Lower lobe of right lung (tissue), 2 donors: ENCODE measurements around the gene LDLRAD4. TPM values are rescaled to one million over a fixed set of nuclear protein-coding genes. Genes with fewer than 3 reads are reported as not detected.
A peak's percentile ranks its signal among the peaks of the same experiment; 100 is the strongest.

Experiments used
- ATAC-seq, 2 donors: fragments of 200-7000 bp; cut with Tn5 transposase; one replicate each; pipeline ENCODE4 v1.9.1; 2020 to 2022; ENCODE audit warnings: mild to moderate bottlenecking in 2 of 2, moderate library complexity in 2 of 2
- DNase-seq: peaks from one replicate; pipeline ENCODE4 v3.0.0-alpha.2; 2020
- H3K27ac ChIP-seq: fragments of 200-600 bp; one replicate; pipeline ENCODE4 v1.8.0; 2022
- H3K27me3 ChIP-seq: fragments of 200-600 bp; one replicate; pipeline ENCODE4 v1.8.0; 2022; ENCODE audit warnings: low read depth
- H3K36me3 ChIP-seq: fragments of 200-600 bp; one replicate; pipeline ENCODE4 v1.8.0; 2022; ENCODE audit warnings: mild to moderate bottlenecking
- H3K4me1 ChIP-seq: fragments of 200-600 bp; one replicate; pipeline ENCODE4 v1.8.0; 2022
- H3K4me3 ChIP-seq: fragments of 200-600 bp; one replicate; pipeline ENCODE4 v1.8.0; 2022; ENCODE audit warnings: mild to moderate bottlenecking
- H3K9me3 ChIP-seq: fragments of 200-600 bp; one replicate; pipeline ENCODE4 v1.8.0; 2022
- intact Hi-C: fragments of 100-400 bp; cut with DNase I; formaldehyde crosslinking; loops from one replicate; pipeline ENCODE4 v1.11.0; 2022
- total RNA-seq: library from RNA; stranded (reverse); fragmentation: NEBNext Ultra II Directional; extraction: Animal tissue kit (Norgen Biotek cat#: 25700); gene quantifications from one replicate; pipeline ENCODE4 v1.2.1, GENCODE V29; 2021
- TF ChIP-seq, protein P1 (sequence below): fragments of 200-600 bp; IDR thresholded peaks from one replicate; pipeline ENCODE4 v1.8.0; 2022; ENCODE audit warnings: antibody characterized with exemption, mild to moderate bottlenecking
- donor health status: DM: no; HTN: yes; CAD: no; lungs with severe emphysema.

Gene LDLRAD4
- total RNA-seq, 1 donor from 2014 or later: 24.6 TPM

GRCh38 chr18:13217971-13218367 lies 591 bp upstream of the LDLRAD4 start:
- Histone ChIP-seq H3K27me3 (peaks cover 22% of the 10 kb centered on the region), H3K27ac (peak overlapping the region; percentile 78), H3K9me3 (no peaks in the 10 kb centered on the region), H3K4me3 (peak overlapping the region; percentile 74), H3K36me3 (no peaks in the 10 kb centered on the region), H3K4me1 (peaks cover 64% of the 10 kb centered on the region)
- TF ChIP-seq, protein P1, sequence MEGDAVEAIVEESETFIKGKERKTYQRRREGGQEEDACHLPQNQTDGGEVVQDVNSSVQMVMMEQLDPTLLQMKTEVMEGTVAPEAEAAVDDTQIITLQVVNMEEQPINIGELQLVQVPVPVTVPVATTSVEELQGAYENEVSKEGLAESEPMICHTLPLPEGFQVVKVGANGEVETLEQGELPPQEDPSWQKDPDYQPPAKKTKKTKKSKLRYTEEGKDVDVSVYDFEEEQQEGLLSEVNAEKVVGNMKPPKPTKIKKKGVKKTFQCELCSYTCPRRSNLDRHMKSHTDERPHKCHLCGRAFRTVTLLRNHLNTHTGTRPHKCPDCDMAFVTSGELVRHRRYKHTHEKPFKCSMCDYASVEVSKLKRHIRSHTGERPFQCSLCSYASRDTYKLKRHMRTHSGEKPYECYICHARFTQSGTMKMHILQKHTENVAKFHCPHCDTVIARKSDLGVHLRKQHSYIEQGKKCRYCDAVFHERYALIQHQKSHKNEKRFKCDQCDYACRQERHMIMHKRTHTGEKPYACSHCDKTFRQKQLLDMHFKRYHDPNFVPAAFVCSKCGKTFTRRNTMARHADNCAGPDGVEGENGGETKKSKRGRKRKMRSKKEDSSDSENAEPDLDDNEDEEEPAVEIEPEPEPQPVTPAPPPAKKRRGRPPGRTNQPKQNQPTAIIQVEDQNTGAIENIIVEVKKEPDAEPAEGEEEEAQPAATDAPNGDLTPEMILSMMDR: no peak
- intact Hi-C loops: no loop called here
- DNase-seq (no peak), ATAC-seq (peak; percentile 8 to 13)

DNA sequence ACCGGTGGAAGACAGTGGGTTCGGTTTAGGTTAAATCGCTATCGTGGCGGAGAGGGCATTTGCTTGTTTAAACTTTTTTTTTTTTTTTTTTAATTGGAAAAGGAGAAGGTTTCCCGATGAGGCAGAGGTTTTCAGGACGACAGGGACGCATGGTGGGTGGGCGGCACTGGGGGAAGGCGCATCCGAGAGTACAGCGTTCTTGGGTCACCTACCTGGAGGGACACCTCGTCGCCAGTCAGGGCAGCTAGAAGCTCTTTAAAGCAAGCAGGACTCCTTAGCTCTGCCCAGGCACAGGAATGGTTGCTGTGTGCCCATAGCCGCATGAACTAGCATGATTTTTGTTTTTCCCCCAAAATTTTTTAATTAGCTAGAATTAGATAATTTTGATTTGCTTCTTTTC lies 437 bp downstream of the LDLRAD4 start:
- H3K27ac ChIP-seq: peak overlapping the region; percentile 78
- peak overlapping the region; percentile 74 for H3K4me3 ChIP-seq
- TF ChIP-seq, protein P1: no peak
- peaks cover 22% of the 10 kb centered on the region for H3K27me3 ChIP-seq
- H3K36me3 ChIP-seq: no peaks in the 10 kb centered on the region
- no peaks in the 10 kb centered on the region for H3K9me3 ChIP-seq
- peaks cover 74% of the 10 kb centered on the region for H3K4me1 ChIP-seq
- ATAC-seq: no peak
- intact Hi-C loops: no loop called here
- no peak for DNase-seq

DNA sequence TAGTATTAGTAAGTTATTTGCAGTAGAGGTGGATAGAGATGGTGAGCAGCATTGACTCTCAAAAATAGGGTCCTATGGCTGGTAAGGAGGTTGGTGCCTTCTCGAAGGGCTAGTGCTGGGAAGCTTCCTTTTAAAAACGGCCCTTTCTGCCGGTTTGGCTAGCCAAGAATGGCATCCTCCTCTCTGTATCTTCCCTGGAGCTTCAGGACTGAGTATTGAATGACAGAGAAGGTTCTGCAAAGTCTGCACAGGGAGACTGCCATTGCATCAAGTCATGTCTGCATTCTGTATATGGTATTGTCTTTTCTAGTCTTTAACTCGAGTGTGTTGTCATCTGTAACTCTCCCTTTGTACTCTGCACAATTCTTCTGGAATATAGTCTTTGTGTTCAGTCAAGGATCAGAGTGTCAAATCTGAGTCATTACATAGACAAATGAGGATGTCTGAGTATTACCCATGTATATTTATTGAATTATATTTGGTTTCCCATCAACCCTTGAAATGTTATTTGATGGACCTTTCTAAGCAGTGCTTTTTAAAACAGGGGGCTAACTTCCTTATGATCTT lies 1.1 kb downstream of the LDLRAD4 start:
- peak overlapping the region; percentile 74 for H3K4me3 ChIP-seq
- no peak overlapping the region for H3K27ac ChIP-seq
- peaks cover 19% of the 10 kb centered on the region for H3K27me3 ChIP-seq
- TF ChIP-seq, protein P1: no peak
- no peaks in the 10 kb centered on the region for H3K36me3 ChIP-seq
- peaks cover 76% of the 10 kb centered on the region for H3K4me1 ChIP-seq
- H3K9me3 ChIP-seq: no peaks in the 10 kb centered on the region
- DNase-seq (no peak), ATAC-seq (no peak)
- intact Hi-C loops: no loop called here

- no peak for ATAC-seq
- H3K27ac ChIP-seq: no peak overlapping the region
- H3K27me3 ChIP-seq: peaks cover 14% of the 10 kb centered on the region
Measured at GRCh38 chr18:13220361-13220991, 1.9 kb downstream of the LDLRAD4 start.

DNA sequence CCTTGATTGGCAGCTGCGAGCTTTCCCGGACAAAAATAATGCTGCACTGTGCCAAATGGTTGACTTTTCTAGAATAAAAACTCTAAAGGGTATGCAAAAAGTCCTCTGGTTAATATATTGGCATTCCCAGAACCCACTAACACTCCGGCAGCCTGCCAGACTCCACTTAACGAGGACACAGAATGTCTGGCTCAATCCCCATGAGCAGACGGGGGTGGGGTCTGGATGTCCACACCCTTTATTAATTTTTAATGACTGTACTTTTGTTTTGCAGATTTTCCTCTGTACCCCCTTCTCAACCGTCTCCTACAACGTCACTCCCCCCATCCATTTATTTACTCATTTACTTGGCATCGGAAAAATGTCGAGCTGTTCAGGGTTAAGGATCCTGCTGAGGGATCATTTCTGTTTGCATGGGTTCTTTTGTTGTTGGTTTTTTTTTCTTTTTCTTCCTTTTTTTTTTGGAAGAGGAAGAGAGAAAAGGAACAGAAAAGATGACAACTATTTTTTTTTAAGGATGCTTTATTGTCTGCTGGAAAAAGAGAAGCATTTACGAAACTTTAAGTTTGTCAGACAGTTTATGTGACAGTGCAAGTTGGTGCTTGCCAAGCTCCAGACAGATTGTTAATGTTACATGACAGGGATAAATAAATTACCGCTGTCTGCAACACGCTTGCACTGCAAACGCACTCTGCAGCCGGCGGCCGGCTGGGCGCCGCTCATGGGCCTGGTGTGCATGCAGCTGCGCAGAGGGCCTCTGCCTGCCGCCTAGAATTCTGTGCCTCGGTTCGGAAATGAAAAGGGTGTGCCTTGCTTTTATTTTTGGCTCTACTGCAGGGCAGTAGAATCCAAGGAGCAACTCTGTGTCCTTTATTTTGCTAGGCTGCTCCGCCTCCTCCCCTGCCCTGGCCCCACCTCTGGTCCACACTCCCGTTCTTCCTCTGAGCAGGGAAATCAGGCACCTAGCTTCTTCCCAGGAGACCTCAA lies 3.6 kb downstream of the LDLRAD4 start:
- DNase-seq (peak; percentile 73), ATAC-seq (peak; percentile 39 to 71)
- H3K27me3 ChIP-seq: peaks cover 5% of the 10 kb centered on the region
- no peaks in the 10 kb centered on the region for H3K9me3 ChIP-seq
- peaks cover 62% of the 10 kb centered on the region for H3K4me1 ChIP-seq
- peak overlapping the region; percentile 2 for H3K4me3 ChIP-seq
- peak overlapping the region; percentile 39 for H3K27ac ChIP-seq
- intact Hi-C loops: no loop called here
- H3K36me3 ChIP-seq: no peaks in the 10 kb centered on the region
- TF ChIP-seq, protein P1: no peak

More at GRCh38 chr18:13220361-13220991, 1.9 kb downstream of the LDLRAD4 start:
- Histone ChIP-seq H3K36me3 (no peaks in the 10 kb centered on the region), H3K9me3 (no peaks in the 10 kb centered on the region), H3K4me1 (peaks cover 76% of the 10 kb centered on the region), H3K4me3 (no peak overlapping the region)
- TF ChIP-seq, protein P1: no peak
- no peak for DNase-seq
- intact Hi-C loops: no loop called here
